ENCODE measurements around the gene ZNF521.
"Not testable (repeated sequence)": the region's sequence is repeated elsewhere in the genome, so short reads cannot be mapped to it uniquely, and the experiment has no call there.

Gene ZNF521

GRCh38 chr18:25275412-25276001, 76.5 kb downstream of the ZNF521 start:
- no peaks in the 10 kb centered on the region for H3K79me2 ChIP-seq (ENCODE audit: insufficient read depth, low read length)
- H3K36me3 ChIP-seq (ENCODE audit: low read length): no peaks in the 10 kb centered on the region
- no peak overlapping the region for H3K9ac ChIP-seq (ENCODE audit: low read length)
- H2AFZ ChIP-seq (ENCODE audit: low read depth, low read length, severe bottlenecking): no peak overlapping the region
- H3K9me3 ChIP-seq (ENCODE audit: insufficient read depth, low read length): no peaks in the 10 kb centered on the region
- H3K4me2 ChIP-seq (ENCODE audit: low read depth, low read length, poor library complexity, severe bottlenecking): no peak overlapping the region
- no peak overlapping the region for H3K4me3 ChIP-seq (ENCODE audit: insufficient read depth, low read length, poor library complexity, severe bottlenecking)
- H3K27me3 ChIP-seq (ENCODE audit: low read length): no peaks in the 10 kb centered on the region
- H3K27ac ChIP-seq (ENCODE audit: low read depth, low read length): no peak overlapping the region
- no peaks in the 10 kb centered on the region for H3K9me2 ChIP-seq (replicated peaks; ENCODE audit: insufficient read depth, low read length)
- TF ChIP-seq EZH2phosphoT487 (conservative IDR thresholded peaks at IDR 0.05; ENCODE audit: low read length) (no peak), CTCF (IDR thresholded peaks at IDR 0.05; ENCODE audit: insufficient read depth, low read length, poor library complexity, severe bottlenecking) (no peak)
- no peaks in the 10 kb centered on the region for H3F3A ChIP-seq (ENCODE audit: insufficient read depth)
- H4K20me1 ChIP-seq (ENCODE audit: low read depth, low read length): no peaks in the 10 kb centered on the region

- H4K20me1 ChIP-seq (ENCODE audit: low read depth, low read length): no peaks in the 10 kb centered on the region
- H3K4me3 ChIP-seq (ENCODE audit: insufficient read depth, low read length, poor library complexity, severe bottlenecking): no peak overlapping the region
- H3K9me3 ChIP-seq (ENCODE audit: insufficient read depth, low read length): no peaks in the 10 kb centered on the region
- no peaks in the 10 kb centered on the region for H3K9me2 ChIP-seq (replicated peaks; ENCODE audit: insufficient read depth, low read length)
- no peaks in the 10 kb centered on the region for H3K79me2 ChIP-seq (ENCODE audit: insufficient read depth, low read length)
- H3K4me2 ChIP-seq (ENCODE audit: low read depth, low read length, poor library complexity, severe bottlenecking): no peak overlapping the region
- H3F3A ChIP-seq (ENCODE audit: insufficient read depth): no peaks in the 10 kb centered on the region
- H3K27me3 ChIP-seq (ENCODE audit: low read length): no peaks in the 10 kb centered on the region
- H2AFZ ChIP-seq (ENCODE audit: low read depth, low read length, severe bottlenecking): no peak overlapping the region
- H3K9ac ChIP-seq (ENCODE audit: low read length): no peak overlapping the region
- no peak overlapping the region for H3K27ac ChIP-seq (ENCODE audit: low read depth, low read length)
- H3K36me3 ChIP-seq (ENCODE audit: low read length): no peaks in the 10 kb centered on the region
- TF ChIP-seq EZH2phosphoT487 (conservative IDR thresholded peaks at IDR 0.05; ENCODE audit: low read length) (no peak), CTCF (IDR thresholded peaks at IDR 0.05; ENCODE audit: insufficient read depth, low read length, poor library complexity, severe bottlenecking) (no peak)
Measured at GRCh38 chr18:25274926-25275325, 77.0 kb downstream of the ZNF521 start.

- not testable (repeated sequence) for H3K27ac ChIP-seq (ENCODE audit: low read depth, low read length)
Measured at GRCh38 chr18:25266931-25267527, 84.9 kb downstream of the ZNF521 start.

GRCh38 chr18:25262920-25263319, 89.0 kb downstream of the ZNF521 start:
- no peaks in the 10 kb centered on the region for H3K79me2 ChIP-seq (ENCODE audit: insufficient read depth, low read length)
- no peak overlapping the region for H3K4me2 ChIP-seq (ENCODE audit: low read depth, low read length, poor library complexity, severe bottlenecking)
- H3K4me3 ChIP-seq (ENCODE audit: insufficient read depth, low read length, poor library complexity, severe bottlenecking): no peak overlapping the region
- H4K20me1 ChIP-seq (ENCODE audit: low read depth, low read length): no peaks in the 10 kb centered on the region
- H3K9ac ChIP-seq (ENCODE audit: low read length): no peak overlapping the region
- no peak overlapping the region for H2AFZ ChIP-seq (ENCODE audit: low read depth, low read length, severe bottlenecking)
- no peaks in the 10 kb centered on the region for H3K9me2 ChIP-seq (replicated peaks; ENCODE audit: insufficient read depth, low read length)
- H3K9me3 ChIP-seq (ENCODE audit: insufficient read depth, low read length): no peaks in the 10 kb centered on the region
- no peaks in the 10 kb centered on the region for H3K27me3 ChIP-seq (ENCODE audit: low read length)
- no peak overlapping the region for H3K27ac ChIP-seq (ENCODE audit: low read depth, low read length)
- TF ChIP-seq EZH2phosphoT487 (conservative IDR thresholded peaks at IDR 0.05; ENCODE audit: low read length) (no peak), CTCF (IDR thresholded peaks at IDR 0.05; ENCODE audit: insufficient read depth, low read length, poor library complexity, severe bottlenecking) (no peak)
- no peaks in the 10 kb centered on the region for H3K36me3 ChIP-seq (ENCODE audit: low read length)
- H3F3A ChIP-seq (ENCODE audit: insufficient read depth): no peaks in the 10 kb centered on the region

More at GRCh38 chr18:25266931-25267527, 84.9 kb downstream of the ZNF521 start:
- H3F3A ChIP-seq (ENCODE audit: insufficient read depth); H2AFZ ChIP-seq (ENCODE audit: low read depth, low read length, severe bottlenecking); H3K9me3 ChIP-seq (ENCODE audit: insufficient read depth, low read length); H3K9me2 ChIP-seq (replicated peaks; ENCODE audit: insufficient read depth, low read length); H3K27me3 ChIP-seq (ENCODE audit: low read length); H4K20me1 ChIP-seq (ENCODE audit: low read depth, low read length); H3K36me3 ChIP-seq (ENCODE audit: low read length); H3K4me2 ChIP-seq (ENCODE audit: low read depth, low read length, poor library complexity, severe bottlenecking); H3K4me3 ChIP-seq (ENCODE audit: insufficient read depth, low read length, poor library complexity, severe bottlenecking); H3K79me2 ChIP-seq (ENCODE audit: insufficient read depth, low read length); H3K9ac ChIP-seq (ENCODE audit: low read length): not testable (repeated sequence)

All from SU-DHL-6 (cell line).